Activated CD4-positive, alpha-beta T cell treated with anti-CD3 and anti-CD28 coated beads for 36 hours (primary cell): ENCODE data around the gene MICA. TPM values are rescaled to one million over a fixed set of nuclear protein-coding genes. Genes with fewer than 3 reads are reported as not detected.
"Not testable (repeated sequence)": the region's sequence is repeated elsewhere in the genome, so short reads cannot be mapped to it uniquely, and the experiment has no call there.

ENCODE experiments used
- ATAC-seq: fragments of 200-7000 bp; cut with Tn5 transposase; one replicate; pipeline ENCODE4 v1.10.0; 2021; ENCODE audit warnings: mild to moderate bottlenecking, moderate library complexity
- CTCF ChIA-PET: fragments of 350-600 bp; sonication (Branson Sonifier 250); formaldehyde crosslinking; loops from one replicate; lab custom pipeline; 2021; ENCODE audit warnings: antibody characterized with exemption; lab: Charles Lee
- POLR2A ChIA-PET: fragments of 350-600 bp; sonication (Branson Sonifier 250); formaldehyde crosslinking; loops from one replicate; lab custom pipeline; 2021; ENCODE audit warnings: antibody characterized with exemption, inconsistent platforms; lab: Charles Lee
- DNase-seq: peaks from one replicate; pipeline ENCODE4 v3.0.0-alpha.2; 2020
- H3K27ac Mint-ChIP-seq: one replicate; pipeline ENCODE4 v1.8.0; 2021; ENCODE audit warnings: mixed read lengths
- H3K27me3 Mint-ChIP-seq: one replicate; pipeline ENCODE4 v1.8.0; 2021; ENCODE audit warnings: mixed read lengths
- H3K36me3 Mint-ChIP-seq: one replicate; pipeline ENCODE4 v1.8.0; 2021; ENCODE audit warnings: low read depth, mixed read lengths
- H3K4me1 Mint-ChIP-seq: one replicate; pipeline ENCODE4 v1.8.0; 2021; ENCODE audit warnings: mixed read lengths
- H3K4me3 Mint-ChIP-seq: one replicate; pipeline ENCODE4 v1.8.0; 2021; ENCODE audit warnings: mild to moderate bottlenecking, moderate library complexity, mixed read lengths
- H3K9me3 Mint-ChIP-seq: one replicate; pipeline ENCODE4 v1.8.0; 2021; ENCODE audit warnings: low read depth, mixed read lengths
- intact Hi-C, 2 experiments: fragments of 100-400 bp; cut with DNase I in 1 of 2; cut with micrococcal nuclease in 1 of 2; formaldehyde crosslinking; loops; one replicate each; pipeline versions ENCODE4 v1.14.2 to v1.15.1; 2022 to 2024; cut with DNase I, micrococcal nuclease
- total RNA-seq, 2 experiments: library from RNA; stranded (reverse); gene quantifications; one replicate each; pipeline ENCODE4 v1.2.3, GENCODE V29; 2021

Gene MICA
- total RNA-seq, 2 experiments from 2014 or later: 6.3 to 7.1 TPM

- peaks cover 49% of the 10 kb centered on the region for H3K4me1 Mint-ChIP-seq
- intact Hi-C loops: no loop called here
- DNase-seq: no peak
- no peaks in the 10 kb centered on the region for H3K27me3 Mint-ChIP-seq
- POLR2A ChIA-PET: no interaction called here
- ATAC-seq: no peak
- no peak overlapping the region for H3K4me3 Mint-ChIP-seq
- H3K9me3 Mint-ChIP-seq: no peaks in the 10 kb centered on the region
- H3K36me3 Mint-ChIP-seq: peaks cover 7% of the 10 kb centered on the region
- CTCF ChIA-PET: interaction anchor here (0.6 to 0.9 kb wide), 2 partner anchors 9 to 31 kb away, joined by 3 read pairs; no protein-coding TSS in a partner anchor
- no peak overlapping the region for H3K27ac Mint-ChIP-seq
Observed at GRCh38 chr6:31407699-31408098, 4.3 kb downstream of the MICA start.

- Mint-ChIP-seq H3K4me1 (peaks cover 20% of the 10 kb centered on the region), H3K27me3 (no peaks in the 10 kb centered on the region), H3K9me3 (peaks cover 2% of the 10 kb centered on the region), H3K36me3 (peaks cover 35% of the 10 kb centered on the region), H3K27ac (no peak overlapping the region), H3K4me3 (no peak overlapping the region)
- ATAC-seq (no peak), DNase-seq (no peak)
- POLR2A ChIA-PET: no interaction called here
- CTCF ChIA-PET: no interaction called here
- intact Hi-C loops: no loop called here
Observed at GRCh38 chr6:31412506-31412905, 9.1 kb downstream of the MICA start.

- peaks cover 41% of the 10 kb centered on the region for H3K36me3 Mint-ChIP-seq
- H3K27me3 Mint-ChIP-seq, ATAC-seq, H3K9me3 Mint-ChIP-seq, H3K4me1 Mint-ChIP-seq, H3K4me3 Mint-ChIP-seq, intact Hi-C loops, CTCF ChIA-PET, H3K27ac Mint-ChIP-seq, POLR2A ChIA-PET, DNase-seq: not testable (repeated sequence)
Observed at GRCh38 chr6:31414148-31414770, 10.9 kb downstream of the MICA start.

GRCh38 chr6:31414771-31415265, 11.4 kb downstream of the MICA start:
- ChIA-PET POLR2A (no interaction called here), CTCF (no interaction called here)
- peaks cover 2% of the 10 kb centered on the region for H3K9me3 Mint-ChIP-seq
- peaks cover 1% of the 10 kb centered on the region for H3K4me1 Mint-ChIP-seq
- DNase-seq (no peak), ATAC-seq (no peak)
- H3K27me3 Mint-ChIP-seq: no peaks in the 10 kb centered on the region
- H3K4me3 Mint-ChIP-seq: no peak overlapping the region
- H3K36me3 Mint-ChIP-seq: peaks cover 41% of the 10 kb centered on the region
- no peak overlapping the region for H3K27ac Mint-ChIP-seq
- intact Hi-C loops: no loop called here

- H3K9me3 Mint-ChIP-seq: peaks cover 2% of the 10 kb centered on the region
Observed at GRCh38 chr6:31416394-31417014, 13.1 kb downstream of the MICA start.

GRCh38 chr6:31418251-31418650, 14.9 kb downstream of the MICA start:
- H3K27ac Mint-ChIP-seq: no peak overlapping the region
- intact Hi-C loops: no loop called here
- peaks cover 32% of the 10 kb centered on the region for H3K36me3 Mint-ChIP-seq
- H3K4me1 Mint-ChIP-seq: no peaks in the 10 kb centered on the region
- H3K9me3 Mint-ChIP-seq: peaks cover 2% of the 10 kb centered on the region
- ChIA-PET CTCF (no interaction called here), POLR2A (no interaction called here)
- H3K4me3 Mint-ChIP-seq: no peak overlapping the region
- ATAC-seq (no peak), DNase-seq (no peak)
- no peaks in the 10 kb centered on the region for H3K27me3 Mint-ChIP-seq

More at GRCh38 chr6:31416394-31417014, 13.1 kb downstream of the MICA start:
- H3K36me3 Mint-ChIP-seq: peaks cover 36% of the 10 kb centered on the region
- CTCF ChIA-PET: no interaction called here
- POLR2A ChIA-PET: no interaction called here
- no peak overlapping the region for H3K4me3 Mint-ChIP-seq
- no peaks in the 10 kb centered on the region for H3K4me1 Mint-ChIP-seq
- DNase-seq (no peak), ATAC-seq (no peak)
- H3K27ac Mint-ChIP-seq: no peak overlapping the region
- intact Hi-C loops: no loop called here
- H3K27me3 Mint-ChIP-seq: no peaks in the 10 kb centered on the region

- H3K27me3 Mint-ChIP-seq: no peaks in the 10 kb centered on the region
- DNase-seq (no peak), ATAC-seq (no peak)
- no peaks in the 10 kb centered on the region for H3K4me1 Mint-ChIP-seq
- H3K4me3 Mint-ChIP-seq: no peak overlapping the region
- intact Hi-C loops: no loop called here
- H3K9me3 Mint-ChIP-seq: peaks cover 2% of the 10 kb centered on the region
- H3K36me3 Mint-ChIP-seq: peaks cover 22% of the 10 kb centered on the region
- no peak overlapping the region for H3K27ac Mint-ChIP-seq
- CTCF ChIA-PET: interaction anchor here (0.5 to 1.3 kb wide), 3 partner anchors 12 to 125 kb away, joined by 3 to 5 read pairs (median 3); no protein-coding TSS in a partner anchor
- POLR2A ChIA-PET: no interaction called here
Observed at GRCh38 chr6:31419842-31420241, 16.4 kb downstream of the MICA start.

- POLR2A ChIA-PET: no interaction called here
- DNase-seq: no peak
Observed at GRCh38 chr6:31420546-31420945, 17.2 kb downstream of the MICA start.

GRCh38 chr6:31422587-31422986, 19.2 kb downstream of the MICA start:
- peaks cover 2% of the 10 kb centered on the region for H3K27me3 Mint-ChIP-seq
- CTCF ChIA-PET: no interaction called here

More at GRCh38 chr6:31420546-31420945, 17.2 kb downstream of the MICA start:
- Mint-ChIP-seq H3K36me3 (peaks cover 21% of the 10 kb centered on the region), H3K9me3 (peaks cover 2% of the 10 kb centered on the region), H3K27me3 (no peaks in the 10 kb centered on the region), H3K4me1 (no peaks in the 10 kb centered on the region), H3K4me3 (no peak overlapping the region), H3K27ac (no peak overlapping the region)
- CTCF ChIA-PET: interaction anchor here (0.7 to 1.3 kb wide), 4 partner anchors 11 to 126 kb away, joined by 3 to 5 read pairs (median 3); no protein-coding TSS in a partner anchor
- ATAC-seq: no peak
- intact Hi-C loops: no loop called here

GRCh38 chr6:31423550-31423949, 20.2 kb downstream of the MICA start:
- Mint-ChIP-seq H3K27ac (no peak overlapping the region), H3K4me1 (no peaks in the 10 kb centered on the region), H3K9me3 (no peaks in the 10 kb centered on the region), H3K36me3 (no peaks in the 10 kb centered on the region), H3K4me3 (no peak overlapping the region), H3K27me3 (peaks cover 2% of the 10 kb centered on the region)
- intact Hi-C loops: no loop called here
- ATAC-seq (no peak), DNase-seq (no peak)
- ChIA-PET CTCF (no interaction called here), POLR2A (no interaction called here)

More at GRCh38 chr6:31422587-31422986, 19.2 kb downstream of the MICA start:
- Mint-ChIP-seq H3K4me1 (no peaks in the 10 kb centered on the region), H3K36me3 (peaks cover 5% of the 10 kb centered on the region), H3K9me3 (no peaks in the 10 kb centered on the region), H3K4me3 (no peak overlapping the region), H3K27ac (no peak overlapping the region)
- DNase-seq (no peak), ATAC-seq (no peak)
- POLR2A ChIA-PET: no interaction called here
- intact Hi-C loops: no loop called here

- no peak overlapping the region for H3K4me3 Mint-ChIP-seq
- no peak for DNase-seq
- ATAC-seq: no peak
- H3K27me3 Mint-ChIP-seq: peaks cover 2% of the 10 kb centered on the region
- ChIA-PET POLR2A (no interaction called here), CTCF (no interaction called here)
- no peaks in the 10 kb centered on the region for H3K36me3 Mint-ChIP-seq
- H3K9me3 Mint-ChIP-seq: peaks cover 9% of the 10 kb centered on the region
- no peak overlapping the region for H3K27ac Mint-ChIP-seq
- intact Hi-C loops: no loop called here
- H3K4me1 Mint-ChIP-seq: no peaks in the 10 kb centered on the region
Observed at GRCh38 chr6:31426395-31427354, 23.3 kb downstream of the MICA start.
